HG03095 (cell line): ENCODE data around the gene DQX1.

Experiments
- ATAC-seq: cut with Tn5 transposase; IDR thresholded peaks from one replicate; pipeline ENCODE4 v1.9.1; 2021; ENCODE audit warnings: moderate library complexity; ENCODE audit not compliant: unreplicated experiment

The DQX1 gene

GRCh38 chr2:74555610-74556103, 29.6 kb upstream of the DQX1 start:
- no peak for ATAC-seq

DNA sequence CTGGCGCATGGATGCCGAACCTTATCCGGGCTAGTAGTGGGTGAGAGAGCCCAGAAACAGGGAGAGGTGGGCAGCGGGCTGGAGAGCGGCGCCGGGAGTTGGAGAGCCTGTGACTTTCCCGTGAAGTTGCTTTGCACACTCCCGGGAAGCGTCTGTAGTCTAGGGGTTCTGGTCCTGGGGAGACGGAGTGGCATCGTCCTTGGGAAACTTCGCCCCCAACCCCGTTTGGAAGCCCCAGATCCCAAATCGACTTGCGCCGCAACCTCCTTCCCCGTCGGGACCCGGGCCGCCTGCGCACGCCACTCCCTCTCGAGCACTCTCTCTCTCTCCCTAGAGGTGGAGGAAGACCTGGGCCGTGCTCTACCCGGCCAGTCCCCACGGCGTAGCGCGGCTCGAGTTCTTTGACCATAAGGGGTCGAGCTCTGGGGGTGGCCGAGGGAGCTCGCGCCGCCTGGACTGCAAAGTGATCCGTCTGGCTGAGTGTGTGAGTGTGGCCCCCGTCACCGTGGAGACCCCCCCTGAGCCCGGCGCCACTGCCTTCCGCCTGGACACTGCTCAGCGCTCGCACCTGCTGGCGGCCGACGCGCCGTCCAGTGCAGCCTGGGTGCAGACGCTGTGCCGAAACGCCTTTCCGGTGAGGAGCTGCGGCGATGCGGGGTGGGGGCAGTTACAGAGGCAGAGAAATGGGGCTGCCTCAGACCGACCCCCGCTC, 28.9 kb upstream of the DQX1 start:
- ATAC-seq, result peak; percentile 31

DNA sequence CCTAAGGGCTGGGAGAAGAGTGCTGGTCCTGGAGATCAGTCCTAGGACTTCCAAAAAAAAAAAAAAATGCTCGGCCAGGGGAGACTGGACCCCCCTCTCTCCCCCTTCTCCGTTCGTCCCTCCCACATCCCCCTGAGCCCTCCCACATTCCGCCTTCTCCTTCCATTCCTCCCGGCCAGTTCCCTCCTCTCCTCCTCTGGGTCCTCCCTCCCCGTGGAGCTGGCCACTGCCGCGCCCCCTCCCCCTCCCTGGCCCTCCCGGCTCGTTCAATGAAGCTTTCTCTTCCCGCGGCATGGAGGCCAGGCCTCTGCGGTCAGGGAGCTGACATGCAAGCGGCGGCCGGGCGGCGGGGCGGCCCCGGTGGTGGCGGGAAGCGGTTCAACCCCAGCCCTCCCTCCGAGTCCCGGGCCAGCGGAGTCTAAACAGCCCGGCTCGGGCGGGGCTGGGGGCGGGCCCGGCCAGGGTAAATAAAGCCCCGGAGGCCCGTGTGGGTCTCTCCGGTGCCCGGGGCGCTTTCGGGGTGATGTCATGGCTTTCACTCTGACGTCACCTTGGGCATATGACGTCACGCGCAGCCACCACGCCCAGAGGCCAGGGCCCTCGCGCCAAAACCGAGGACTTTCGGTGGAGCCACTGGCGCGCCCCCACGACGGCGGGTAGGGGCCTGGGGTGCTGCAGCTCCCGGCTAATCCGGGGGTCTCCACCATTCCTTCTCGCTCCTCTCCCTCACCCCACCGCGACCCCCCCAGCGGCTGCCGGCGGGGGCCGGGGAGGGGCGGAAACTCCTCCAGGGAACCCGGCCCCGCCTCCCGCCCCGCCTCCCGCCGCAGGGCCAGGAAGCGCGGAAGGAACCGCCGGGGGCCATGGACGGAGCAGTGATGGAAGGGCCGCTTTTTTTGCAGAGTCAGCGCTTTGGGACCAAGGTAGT, 28.1 kb upstream of the DQX1 start, which contains the start of the genes DOK1 and LOXL3:
TSS of gene DOK1 (plus strand) at position 829 of the 928 bp plus-strand sequence. CDS start at position 864, 35 bp downstream.
TSS of gene LOXL3 (minus strand) at position 51 of the 928 bp plus-strand sequence. CDS start 1,308 bp downstream, outside the sequence.
- ATAC-seq, result peak; percentile 42

- no peak for ATAC-seq
Measured at GRCh38 chr2:74552914-74553811, 27.1 kb upstream of the DQX1 start.

GRCh38 chr2:74551942-74552913, 26.2 kb upstream of the DQX1 start:
- no peak for ATAC-seq

- ATAC-seq, result no peak
Measured at GRCh38 chr2:74551530-74551929, 25.5 kb upstream of the DQX1 start.

DNA sequence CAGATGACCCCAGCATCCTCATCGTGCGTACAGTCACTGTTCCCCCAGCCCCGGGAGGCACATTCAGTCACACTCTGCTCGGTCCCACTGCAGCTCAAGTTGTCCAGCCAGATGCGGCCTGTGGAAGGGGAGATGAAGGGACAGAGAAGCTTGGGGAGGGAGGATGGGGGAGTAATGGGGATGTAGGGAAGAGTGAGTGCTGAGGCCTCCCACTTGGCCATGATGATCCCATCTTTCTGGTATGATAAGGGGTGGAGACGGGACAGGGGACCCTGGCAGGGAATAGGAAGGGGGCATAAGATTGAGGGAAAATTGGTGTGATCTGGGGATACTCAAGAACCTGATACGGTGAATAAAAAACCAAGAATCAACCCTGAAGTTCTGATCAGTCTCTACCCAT, 24.2 kb upstream of the DQX1 start:
- no peak for ATAC-seq

DNA sequence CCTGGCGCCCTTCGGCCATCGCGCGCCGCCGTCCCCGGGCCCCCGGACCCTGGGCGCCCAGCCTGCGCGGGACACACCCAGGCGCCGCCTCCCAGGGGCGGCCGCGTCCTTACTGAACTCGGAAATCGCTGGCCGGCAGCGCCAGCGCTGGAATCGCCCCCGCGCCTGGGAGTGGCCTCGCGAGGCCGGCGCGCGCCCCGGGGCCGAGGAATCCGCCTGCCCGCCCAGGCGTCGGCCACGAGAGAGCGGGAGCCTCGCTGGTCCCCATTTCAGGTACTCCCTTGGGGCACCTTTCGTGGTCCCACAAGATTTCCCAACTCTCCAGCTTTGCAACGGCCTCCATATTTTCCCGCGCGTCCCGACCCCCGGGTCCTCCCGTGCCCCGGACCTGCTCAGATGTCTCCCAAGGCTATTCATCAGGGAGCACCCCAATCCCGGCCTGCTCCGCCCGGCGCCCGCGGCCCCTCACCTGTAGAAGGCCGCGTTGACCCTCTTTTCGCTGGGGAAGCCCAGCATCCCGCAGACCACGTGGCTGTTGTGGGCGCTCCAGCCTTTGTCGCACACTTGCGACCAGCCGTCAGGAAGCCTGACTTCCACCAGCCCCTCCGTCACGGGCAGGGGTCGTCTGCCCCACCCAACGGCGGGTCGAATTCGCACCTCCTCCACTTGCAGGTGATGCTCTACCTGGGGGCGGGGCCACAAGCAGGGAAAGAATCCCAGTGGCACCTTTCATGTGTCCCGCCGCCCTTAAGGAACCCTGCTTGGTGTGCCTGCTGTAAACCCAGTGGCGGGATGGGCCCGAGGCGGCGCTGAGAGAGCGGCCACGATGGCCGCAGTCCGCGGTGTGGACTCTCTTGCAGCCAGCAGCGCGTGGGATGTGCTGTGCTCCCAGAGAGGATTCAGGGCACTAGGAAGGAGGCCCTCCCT, 23.1 kb upstream of the DQX1 start:
- peak; percentile 37 for ATAC-seq

- ATAC-seq, result no peak
Measured at GRCh38 chr2:74548285-74548899, 22.4 kb upstream of the DQX1 start.

DNA sequence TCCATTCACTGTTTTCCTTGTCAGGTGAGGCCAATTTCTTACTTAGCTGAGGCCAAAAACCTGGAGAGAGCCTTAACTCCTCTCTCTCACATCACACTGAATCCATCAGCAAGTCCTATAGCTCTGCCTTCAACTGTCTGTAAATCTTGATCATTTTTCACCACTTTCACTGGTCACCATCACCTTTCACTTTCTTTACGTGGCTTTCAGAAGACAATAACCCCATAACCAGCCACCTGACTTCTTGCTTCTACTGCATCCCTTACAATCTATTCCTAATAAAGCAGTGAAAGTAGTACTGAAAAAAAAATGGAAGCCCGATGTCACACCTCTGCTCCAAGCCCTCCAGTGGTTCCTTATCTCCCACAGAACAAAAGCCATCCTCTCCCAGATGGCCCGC, 20.0 kb upstream of the DQX1 start:
- ATAC-seq, result no peak

DNA sequence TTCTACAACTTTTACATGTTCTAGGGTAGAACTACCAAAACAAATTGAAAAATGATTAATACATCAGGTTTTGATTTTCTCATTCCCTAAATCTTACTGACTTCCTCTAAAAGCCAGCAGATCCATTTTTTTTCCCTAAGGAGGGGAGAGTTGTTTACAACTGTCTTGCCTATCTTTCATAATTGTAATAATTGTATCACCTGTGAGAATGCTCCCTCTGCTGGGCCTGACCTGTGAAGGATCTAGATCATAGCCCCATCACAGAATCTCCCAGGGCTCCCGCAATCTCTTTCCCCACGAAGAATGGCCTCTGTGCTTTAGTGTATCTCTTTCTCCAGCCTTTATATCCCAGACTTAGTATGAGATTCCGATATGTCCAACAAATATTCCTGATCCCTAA, 18.6 kb upstream of the DQX1 start:
- ATAC-seq, result no peak

- no peak for ATAC-seq
Measured at GRCh38 chr2:74542978-74543377, 16.9 kb upstream of the DQX1 start.

DNA sequence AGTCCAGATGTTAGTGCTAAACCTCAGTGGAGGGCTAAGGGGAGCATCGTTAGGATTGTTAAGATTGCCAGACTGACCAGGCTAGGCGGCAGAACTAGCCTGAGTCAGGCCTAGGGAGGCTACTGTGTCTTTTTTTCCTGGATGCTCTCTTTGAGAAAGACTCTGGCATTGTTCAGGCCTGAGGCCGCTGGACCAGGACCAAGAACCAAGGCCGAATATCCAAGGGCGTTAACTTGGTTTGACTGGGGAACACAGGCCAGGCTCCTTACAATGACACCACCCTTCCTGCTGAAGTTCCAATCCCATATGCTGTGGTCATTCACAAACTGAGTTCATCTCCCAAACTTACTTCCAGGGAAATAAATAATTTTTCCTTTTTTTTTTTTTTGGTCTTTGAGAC, 14.3 kb upstream of the DQX1 start:
- no peak for ATAC-seq

DNA sequence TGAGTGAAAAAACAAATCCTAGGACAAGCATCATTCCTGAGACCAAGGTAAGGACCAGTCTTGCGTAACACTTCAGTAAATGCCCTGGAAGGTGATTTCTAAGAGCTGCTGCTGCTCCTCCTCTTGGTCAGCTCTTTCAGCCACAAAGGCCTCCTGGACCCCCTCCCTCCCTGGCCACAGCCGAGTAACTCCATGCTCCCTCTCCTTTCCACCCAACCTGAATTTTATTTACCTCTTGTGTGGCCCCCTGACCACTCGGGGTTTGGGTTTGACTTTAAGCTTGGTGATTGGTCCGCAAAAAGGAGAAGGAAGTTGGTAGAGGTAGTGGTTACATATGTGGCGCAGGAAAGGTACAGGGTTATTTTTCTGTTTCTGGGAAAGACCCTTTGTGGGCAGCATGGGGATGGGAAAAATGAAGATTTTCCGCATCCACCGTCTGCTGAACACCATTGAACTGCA, 12.9 kb upstream of the DQX1 start:
- no peak for ATAC-seq

- no peak for ATAC-seq
Measured at GRCh38 chr2:74537140-74537539, 11.1 kb upstream of the DQX1 start.

DNA sequence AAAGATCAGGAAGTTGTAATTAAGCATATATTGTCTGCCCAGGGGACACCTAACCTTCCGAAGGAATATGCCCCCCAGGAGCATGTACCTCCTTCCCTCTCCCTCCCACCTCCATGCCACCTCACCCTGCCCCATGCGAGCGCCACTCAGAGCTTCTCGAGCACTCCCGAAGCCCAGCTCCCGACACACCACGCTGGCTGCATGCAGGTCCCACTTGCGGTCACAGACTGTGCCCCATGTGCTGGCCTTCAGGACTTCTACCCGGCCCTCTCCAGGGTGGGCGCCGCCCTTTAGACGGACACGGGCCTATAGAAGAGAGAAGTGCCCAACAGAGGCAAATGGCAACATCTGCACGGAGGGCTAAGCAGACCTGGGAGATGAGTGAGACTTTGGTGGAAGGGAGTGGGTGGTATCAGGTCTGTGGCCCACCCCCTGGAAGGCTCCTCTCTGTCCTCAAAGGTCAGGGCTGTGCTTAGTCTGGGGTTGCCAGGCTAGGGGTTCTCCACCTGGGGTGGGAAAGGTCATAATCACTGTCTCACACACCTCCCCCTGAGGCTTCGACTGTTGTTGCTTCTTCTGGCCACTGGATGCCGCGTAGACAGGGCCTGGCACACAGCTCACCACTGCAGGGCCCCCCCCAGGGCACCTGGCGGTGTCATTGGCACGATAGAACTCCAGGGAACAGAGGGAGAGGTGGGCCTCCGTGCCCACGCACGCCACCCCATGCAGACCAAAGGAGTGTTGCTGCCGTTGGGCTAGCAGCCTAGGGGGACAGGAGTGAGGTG, 10.3 kb upstream of the DQX1 start:
- ATAC-seq, result no peak

DNA sequence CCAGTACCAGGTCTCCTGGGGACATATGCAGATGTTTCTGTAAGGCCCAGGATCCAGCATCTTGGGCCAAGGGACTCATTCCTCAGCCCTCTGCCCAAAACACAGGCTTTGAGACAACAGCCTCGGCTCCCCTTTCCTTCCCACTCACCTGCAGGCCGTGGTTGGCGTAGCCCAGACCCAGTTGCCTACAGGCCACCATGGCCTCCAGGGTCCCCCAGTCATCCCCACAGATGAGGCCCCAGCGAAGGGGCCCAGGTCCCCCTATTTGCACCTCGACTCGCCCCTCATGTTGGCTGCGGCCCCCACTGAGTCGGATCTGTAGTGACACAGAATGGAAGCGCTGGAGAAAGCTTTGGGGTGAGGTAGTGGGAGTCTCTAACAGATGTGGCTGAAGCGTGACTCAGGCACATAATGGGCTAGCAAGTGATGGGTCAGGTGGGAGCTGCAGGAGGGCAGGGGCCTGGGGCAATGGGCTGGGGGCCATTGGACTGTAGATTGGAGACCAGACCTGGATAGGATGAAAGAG, 9.5 kb upstream of the DQX1 start:
- ATAC-seq, result no peak
